ENCODE measurements around the gene MAP2K3.

- TF ChIP-seq CTCF (IDR thresholded peaks at IDR 0.05) (no peak), EZH2 (IDR thresholded peaks at IDR 0.05) (no peak)
Observed at GRCh38 chr17:21262259-21262993, 22.1 kb upstream of the MAP2K3 start.
